GM19025 (cell line): ENCODE data around the gene IGF1R.

Experiments
- ATAC-seq: cut with Tn5 transposase; IDR thresholded peaks from one replicate; pipeline ENCODE4 v1.9.1; 2021; ENCODE audit warnings: mild to moderate bottlenecking, low read depth, moderate library complexity; ENCODE audit not compliant: unreplicated experiment

The IGF1R gene

GRCh38 chr15:98807262-98807661, 158.9 kb downstream of the IGF1R start:
- ATAC-seq = no peak

GRCh38 chr15:98809273-98809672, 160.9 kb downstream of the IGF1R start:
- no peak for ATAC-seq

GRCh38 chr15:98812716-98813446, 164.5 kb downstream of the IGF1R start:
- ATAC-seq = no peak

GRCh38 chr15:98813951-98814350, 165.6 kb downstream of the IGF1R start:
- ATAC-seq = no peak

- no peak for ATAC-seq
These were observed 166.9 kb downstream of the IGF1R start for GRCh38 chr15:98815207-98815606.

GRCh38 chr15:98817745-98818144, 169.4 kb downstream of the IGF1R start:
- no peak for ATAC-seq

GRCh38 chr15:98823012-98823458, 174.7 kb downstream of the IGF1R start:
- ATAC-seq = no peak

- no peak for ATAC-seq
These were observed 175.3 kb downstream of the IGF1R start for GRCh38 chr15:98823616-98824015.

- ATAC-seq = no peak
These were observed 176.3 kb downstream of the IGF1R start for GRCh38 chr15:98824595-98824994.

GRCh38 chr15:98826658-98827057, 178.3 kb downstream of the IGF1R start:
- no peak for ATAC-seq

- no peak for ATAC-seq
These were observed 178.9 kb downstream of the IGF1R start for GRCh38 chr15:98827217-98827616.

GRCh38 chr15:98830034-98830634, 181.8 kb downstream of the IGF1R start:
- ATAC-seq = no peak

- ATAC-seq = no peak
These were observed 186.6 kb downstream of the IGF1R start for GRCh38 chr15:98834976-98835375.

GRCh38 chr15:98835876-98836275, 187.5 kb downstream of the IGF1R start:
- ATAC-seq = no peak

GRCh38 chr15:98838387-98839259, 190.3 kb downstream of the IGF1R start:
- ATAC-seq = no peak

GRCh38 chr15:98840053-98840452, 191.7 kb downstream of the IGF1R start:
- ATAC-seq = no peak

GRCh38 chr15:98841419-98841970, 193.2 kb downstream of the IGF1R start:
- no peak for ATAC-seq

- no peak for ATAC-seq
These were observed 194.0 kb downstream of the IGF1R start for GRCh38 chr15:98842192-98842972.

- ATAC-seq = no peak
These were observed 194.6 kb downstream of the IGF1R start for GRCh38 chr15:98842973-98843285.

- no peak for ATAC-seq
These were observed 195.5 kb downstream of the IGF1R start for GRCh38 chr15:98843844-98844243.
